ENCODE results near the gene ZFP30.

Gene ZFP30

GRCh38 chr19:37655689-37656371 lies 565 bp upstream of the ZFP30 start (continued):
- TF ChIP-seq ZNF394 (tag by site-specific recombination; IDR thresholded peaks at IDR 0.05; ENCODE audit: borderline replicate concordance): peak; percentile 6; the same call in 1 of the 2 replicates
- TF ChIP-seq ZNF530 (tag by site-specific recombination; IDR thresholded peaks at IDR 0.05; ENCODE audit: low read depth): 0 out of 2 replicates have a peak, but pooled peaks have one; percentile 25
- peak; percentile 99 for TF ChIP-seq ZFP69B (tag by site-specific recombination; IDR thresholded peaks at IDR 0.05)
- peak; percentile 93; the same call in 1 of the 2 replicates for TF ChIP-seq IKZF3 (tag by site-specific recombination; IDR thresholded peaks at IDR 0.05)
- peak; percentile 99 for TF ChIP-seq PRDM10 (tag by site-specific recombination; IDR thresholded peaks at IDR 0.05)
- peak; percentile 99 for TF ChIP-seq ZSCAN5A (tag by site-specific recombination; IDR thresholded peaks at IDR 0.05)
- TF ChIP-seq ZNF354C (tag by site-specific recombination; IDR thresholded peaks at IDR 0.05; ENCODE audit: borderline replicate concordance, low read depth): no peak
- TF ChIP-seq ZBTB10 (tag by site-specific recombination; IDR thresholded peaks at IDR 0.05): peak; percentile 98
- TF ChIP-seq ZNF2 (tag by site-specific recombination; IDR thresholded peaks at IDR 0.05): peak; percentile 99
- TF ChIP-seq, protein P1, sequence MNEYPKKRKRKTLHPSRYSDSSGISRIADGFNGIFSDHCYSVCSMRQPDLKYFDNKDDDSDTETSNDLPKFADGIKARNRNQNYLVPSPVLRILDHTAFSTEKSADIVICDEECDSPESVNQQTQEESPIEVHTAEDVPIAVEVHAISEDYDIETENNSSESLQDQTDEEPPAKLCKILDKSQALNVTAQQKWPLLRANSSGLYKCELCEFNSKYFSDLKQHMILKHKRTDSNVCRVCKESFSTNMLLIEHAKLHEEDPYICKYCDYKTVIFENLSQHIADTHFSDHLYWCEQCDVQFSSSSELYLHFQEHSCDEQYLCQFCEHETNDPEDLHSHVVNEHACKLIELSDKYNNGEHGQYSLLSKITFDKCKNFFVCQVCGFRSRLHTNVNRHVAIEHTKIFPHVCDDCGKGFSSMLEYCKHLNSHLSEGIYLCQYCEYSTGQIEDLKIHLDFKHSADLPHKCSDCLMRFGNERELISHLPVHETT (tag by site-specific recombination; IDR thresholded peaks at IDR 0.05): peak; percentile 95
- TF ChIP-seq ZNF157 (tag by site-specific recombination; IDR thresholded peaks at IDR 0.05): no peak; the same call in 1 of the 2 replicates
- TF ChIP-seq ZNF571 (tag by site-specific recombination; IDR thresholded peaks at IDR 0.05): no peak
- TF ChIP-seq ZBTB7A (tag by site-specific recombination; IDR thresholded peaks at IDR 0.05; ENCODE audit: low read depth): peak; percentile 98
- no peak for TF ChIP-seq ZNF114 (tag by site-specific recombination; IDR thresholded peaks at IDR 0.05)
- peak; percentile 88 for TF ChIP-seq CTCF (tag by site-specific recombination; IDR thresholded peaks at IDR 0.05)
- no peak for TF ChIP-seq ZNF175 (tag by site-specific recombination; IDR thresholded peaks at IDR 0.05)
- peak; percentile 92; the same call in 1 of the 2 replicates for TF ChIP-seq BCL11A (tag by site-specific recombination; IDR thresholded peaks at IDR 0.05; ENCODE audit: low read depth)
- peak; percentile 92; the same call in 1 of the 2 replicates for TF ChIP-seq OVOL3 (tag by site-specific recombination; IDR thresholded peaks at IDR 0.05)
- peak; percentile 74 for TF ChIP-seq SP3 (tag by site-specific recombination; IDR thresholded peaks at IDR 0.05)
- no peak for TF ChIP-seq SALL2 (tag by site-specific recombination; IDR thresholded peaks at IDR 0.05; ENCODE audit: borderline replicate concordance)
- peak; percentile 92 for TF ChIP-seq ZNF24 (tag by site-specific recombination; IDR thresholded peaks at IDR 0.05)
- peak; percentile 83 for TF ChIP-seq EGR2 (tag by site-specific recombination; IDR thresholded peaks at IDR 0.05; ENCODE audit: low read depth)
- peak; percentile 99 for TF ChIP-seq ZFP37 (tag by site-specific recombination; IDR thresholded peaks at IDR 0.05)
- TF ChIP-seq, protein P2, sequence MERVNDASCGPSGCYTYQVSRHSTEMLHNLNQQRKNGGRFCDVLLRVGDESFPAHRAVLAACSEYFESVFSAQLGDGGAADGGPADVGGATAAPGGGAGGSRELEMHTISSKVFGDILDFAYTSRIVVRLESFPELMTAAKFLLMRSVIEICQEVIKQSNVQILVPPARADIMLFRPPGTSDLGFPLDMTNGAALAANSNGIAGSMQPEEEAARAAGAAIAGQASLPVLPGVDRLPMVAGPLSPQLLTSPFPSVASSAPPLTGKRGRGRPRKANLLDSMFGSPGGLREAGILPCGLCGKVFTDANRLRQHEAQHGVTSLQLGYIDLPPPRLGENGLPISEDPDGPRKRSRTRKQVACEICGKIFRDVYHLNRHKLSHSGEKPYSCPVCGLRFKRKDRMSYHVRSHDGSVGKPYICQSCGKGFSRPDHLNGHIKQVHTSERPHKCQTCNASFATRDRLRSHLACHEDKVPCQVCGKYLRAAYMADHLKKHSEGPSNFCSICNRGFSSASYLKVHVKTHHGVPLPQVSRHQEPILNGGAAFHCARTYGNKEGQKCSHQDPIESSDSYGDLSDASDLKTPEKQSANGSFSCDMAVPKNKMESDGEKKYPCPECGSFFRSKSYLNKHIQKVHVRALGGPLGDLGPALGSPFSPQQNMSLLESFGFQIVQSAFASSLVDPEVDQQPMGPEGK (tag by site-specific recombination; IDR thresholded peaks at IDR 0.05): peak; percentile 100
- no peak for TF ChIP-seq ZNF350 (tag by site-specific recombination; IDR thresholded peaks at IDR 0.05)

All from HEK293 (cell line).